Muscle of back (tissue), 13 donors: ENCODE measurements around the gene ZSCAN31. TPM values are rescaled to one million over a fixed set of nuclear protein-coding genes. Genes with fewer than 3 reads are reported as not detected.
"Not testable (repeated sequence)": the region's sequence is repeated elsewhere in the genome, so short reads cannot be mapped to it uniquely, and the experiment has no call there.

Experiments used
- DNase-seq, 3 donors: peaks; one replicate each; pipeline versions ENCODE4 v3.0.0 to v3.0.0-alpha.2; 2013
- long read RNA-seq, 9 donors: transcript quantifications; one replicate each; lab custom pipeline, GENCODE V29; 2026
- polyA plus RNA-seq, 10 donors: library from polyadenylated mRNA; unstranded; fragments of 120-200 nt; gene quantifications; one replicate each; pipeline ENCODE4 v1.2.1, GENCODE V29; 2013; ENCODE audit not compliant: insufficient read length in 10 of 10

Gene ZSCAN31
- 10 to 100 TPM in 1 of 10 donors, 1 to 10 TPM in 9; 6.0 to 11.2 (median 8.6) TPM for polyA plus RNA-seq
- long read RNA-seq, donor 1, partial matches to known transcripts, result 0 of 1 reads
- long read RNA-seq, donor 1, other reads (novel, unspliced or antisense), result 0 of 1 reads
- long read RNA-seq, donor 2, partial matches to known transcripts, result 0 of 2 reads
- long read RNA-seq, donor 2, other reads (novel, unspliced or antisense), result 0 of 2 reads
- long read RNA-seq, donor 3, result 0 reads
- long read RNA-seq, donor 4, partial matches to known transcripts, result 0 of 1 reads
- long read RNA-seq, donor 4, other reads (novel, unspliced or antisense), result 0 of 1 reads
- long read RNA-seq, donor 5, result 0 reads
- long read RNA-seq, donor 6, result 0 reads
- long read RNA-seq, donor 7, result 0 reads
- long read RNA-seq, donor 8, partial matches to known transcripts, result 0 of 3 reads
- long read RNA-seq, donor 8, other reads (novel, unspliced or antisense), result 0 of 3 reads
- long read RNA-seq, donor 9, partial matches to known transcripts, result 0 of 1 reads
- long read RNA-seq, donor 9, other reads (novel, unspliced or antisense), result 0 of 1 reads

DNA sequence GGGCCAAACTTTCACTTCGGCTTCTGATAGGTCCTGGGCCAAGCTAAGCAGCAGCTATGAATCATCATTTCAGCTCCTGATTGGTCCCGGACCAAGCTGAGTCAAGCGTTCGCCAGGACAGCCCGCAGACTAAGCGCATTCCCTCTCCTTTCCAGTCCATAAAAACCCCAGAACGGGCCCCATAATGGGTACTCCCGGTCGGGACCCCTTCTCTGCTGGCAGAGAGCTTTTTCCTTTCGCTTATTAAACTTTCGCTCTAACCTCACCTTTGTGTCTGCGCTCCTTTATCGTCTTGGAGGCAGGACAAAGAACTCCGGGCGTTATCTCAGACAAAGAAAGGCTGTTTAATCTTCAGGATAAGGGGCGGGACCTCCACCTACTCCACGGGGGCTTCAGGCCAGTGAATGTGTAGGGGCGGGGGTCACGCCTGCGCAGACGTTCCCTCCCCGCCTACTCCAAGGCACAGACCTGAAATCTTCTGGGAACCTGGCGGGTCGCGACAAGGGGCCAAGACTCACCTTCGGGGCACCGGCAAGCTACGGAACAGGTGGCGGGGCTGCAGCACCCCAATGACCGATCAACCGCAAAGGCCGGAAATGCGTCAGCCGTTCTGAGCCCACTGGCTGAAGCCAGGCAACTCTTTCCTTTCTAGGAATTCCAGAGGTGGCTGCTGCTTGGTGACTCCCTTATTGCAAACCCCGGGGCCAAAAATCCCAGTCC, at the start of gene ZSCAN31:
TSS of gene ZSCAN31 (minus strand) at position 585 of the 720 bp plus-strand sequence. CDS start 6,465 bp downstream, outside the sequence.
- DNase-seq, result peak; percentile 96 to 98 (median 98)

- DNase-seq, result no peak
Measured at GRCh38 chr6:28384143-28384533, 48.2 kb upstream of the ZSCAN31 start.

DNA sequence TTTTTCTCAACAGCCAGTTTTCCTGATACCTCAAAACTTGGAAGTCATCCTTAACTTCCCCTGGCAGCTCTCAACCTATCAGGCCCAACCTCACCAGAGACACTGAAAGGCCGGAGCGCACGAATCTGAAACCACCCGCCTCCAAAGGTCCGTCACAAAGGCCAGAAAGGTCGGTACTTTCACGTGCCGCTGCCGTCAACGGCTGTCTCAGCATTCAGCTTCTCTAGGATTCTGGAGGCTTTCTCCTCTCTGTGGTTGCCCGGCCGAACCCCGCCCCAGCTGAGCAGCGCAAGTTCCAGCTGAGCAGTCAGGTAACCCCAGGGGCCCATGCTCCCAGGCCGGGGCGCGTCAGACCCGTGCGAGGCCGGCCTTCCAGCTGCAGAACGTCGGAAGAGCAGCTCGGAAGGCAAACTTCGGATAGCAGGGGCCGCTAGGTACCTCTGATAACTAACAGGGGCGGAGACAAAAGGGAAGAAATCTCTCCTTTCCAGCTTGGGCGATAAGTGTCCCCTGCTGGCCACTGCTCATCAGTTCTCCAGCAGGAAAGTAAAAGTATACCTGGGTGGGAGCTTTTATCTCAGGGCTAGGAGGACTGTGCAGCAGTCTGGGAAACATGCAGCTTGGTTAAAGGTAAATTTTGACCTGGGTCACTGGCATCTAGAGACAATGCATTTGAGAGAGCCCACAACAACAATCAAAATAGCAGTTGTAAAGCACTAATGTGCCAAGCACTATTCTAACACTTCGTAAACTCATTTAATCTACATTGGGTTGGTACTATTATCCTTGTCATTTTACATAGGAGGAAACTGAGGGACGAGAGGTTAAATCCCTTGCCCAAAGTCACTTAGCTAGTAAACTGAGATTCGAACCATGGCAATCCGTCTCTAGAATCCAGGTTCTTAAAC, 47.5 kb upstream of the ZSCAN31 start:
- DNase-seq, result peak; percentile 71 to 93 (median 81)

DNA sequence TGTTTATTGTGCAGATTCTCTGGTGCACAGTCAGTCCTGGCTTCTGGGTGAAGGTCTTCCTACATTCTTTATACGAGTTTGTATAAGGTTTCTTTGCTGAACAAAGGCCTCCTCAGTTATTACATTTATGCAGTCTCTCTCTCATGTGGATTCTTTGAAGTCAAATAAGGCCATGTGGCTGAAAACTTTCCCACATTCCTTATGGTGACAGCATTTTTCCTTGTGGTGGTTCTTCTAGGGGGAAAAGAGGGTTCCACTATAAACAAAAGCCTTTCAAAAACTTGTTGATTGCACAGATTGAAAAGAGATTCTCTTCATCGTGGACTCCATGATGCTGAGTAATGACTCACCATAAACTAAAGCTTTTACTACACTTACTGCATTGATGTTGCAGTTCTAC, 44.4 kb upstream of the ZSCAN31 start:
- DNase-seq, result no peak

DNA sequence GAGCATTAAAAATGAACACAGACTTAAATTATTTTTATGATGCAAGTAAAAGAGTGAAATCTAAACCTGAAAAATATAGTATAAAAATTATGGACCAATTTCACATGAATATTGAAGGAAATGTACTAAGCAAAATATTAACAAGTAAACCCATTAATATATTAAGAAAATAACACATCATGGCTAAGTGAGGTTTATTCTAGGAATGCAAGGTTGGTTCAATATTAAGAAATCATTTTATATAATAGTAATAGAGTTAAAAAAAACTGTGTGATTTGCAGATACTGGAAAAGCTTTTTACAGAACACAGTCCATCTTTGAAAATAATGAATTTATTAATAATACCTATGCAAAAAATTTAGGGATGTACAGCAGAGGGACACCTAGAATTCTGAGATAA, 42.7 kb upstream of the ZSCAN31 start:
- no peak for DNase-seq

DNA sequence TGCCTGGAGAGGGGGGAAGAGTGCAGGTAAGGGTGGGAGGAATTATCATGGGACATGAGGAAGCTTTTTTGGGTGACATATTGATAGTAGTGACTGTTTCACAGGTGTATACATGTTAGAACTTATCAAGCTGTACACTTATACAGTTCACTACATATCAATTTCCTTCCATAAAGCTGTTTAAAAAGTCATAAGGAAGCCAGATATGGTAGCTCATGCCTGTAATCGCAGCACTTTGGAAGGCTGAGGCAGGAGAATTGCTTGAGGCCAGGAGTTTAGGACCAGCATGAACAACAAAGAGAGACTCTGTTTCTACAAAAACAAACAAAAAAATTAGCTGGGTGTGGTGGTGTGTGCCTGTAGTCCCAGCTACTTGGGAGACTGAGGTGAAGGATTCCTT, 41.9 kb upstream of the ZSCAN31 start:
- DNase-seq, result no peak

- DNase-seq, result no peak
Measured at GRCh38 chr6:28373925-28374324, 38.0 kb upstream of the ZSCAN31 start.

DNA sequence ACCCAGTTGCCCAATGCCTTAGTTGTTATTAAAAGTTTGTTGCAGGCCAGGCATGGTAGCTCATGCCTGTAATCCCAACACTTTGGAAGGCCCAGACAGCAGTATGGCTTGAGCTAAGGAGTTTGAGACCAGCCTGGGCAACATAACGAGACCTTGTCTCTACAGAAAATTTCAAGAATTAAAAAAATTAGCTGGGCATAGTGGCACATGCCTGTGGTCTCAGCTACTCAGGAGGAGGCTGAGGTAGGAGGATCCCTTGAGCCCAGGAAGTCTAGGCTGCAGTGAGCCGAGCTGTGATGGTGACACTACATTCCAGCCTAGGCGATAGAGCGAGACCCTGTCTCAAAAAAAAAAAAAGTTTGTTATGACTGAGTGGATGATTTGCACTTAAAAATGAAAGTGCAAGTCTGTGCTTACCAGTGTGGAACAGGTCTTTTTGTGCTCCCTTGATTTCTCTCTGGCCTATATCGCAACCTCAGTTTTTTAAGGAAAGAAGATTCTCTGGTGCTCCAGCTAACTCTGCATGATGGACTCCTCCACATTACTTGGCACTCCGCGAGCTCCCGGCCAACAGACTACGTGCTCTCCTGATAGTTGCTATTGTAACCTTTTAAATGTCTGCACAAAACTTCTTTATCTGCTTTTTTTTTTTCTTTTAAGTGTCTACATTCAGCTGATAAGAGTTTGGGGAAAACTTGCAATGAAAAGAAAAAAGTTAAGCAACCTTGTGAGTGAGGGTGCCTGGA, 35.9 kb upstream of the ZSCAN31 start:
- DNase-seq, result no peak

GRCh38 chr6:28371280-28371679, 35.3 kb upstream of the ZSCAN31 start:
- no peak for DNase-seq

GRCh38 chr6:28370440-28370839, 34.5 kb upstream of the ZSCAN31 start:
- no peak for DNase-seq

DNA sequence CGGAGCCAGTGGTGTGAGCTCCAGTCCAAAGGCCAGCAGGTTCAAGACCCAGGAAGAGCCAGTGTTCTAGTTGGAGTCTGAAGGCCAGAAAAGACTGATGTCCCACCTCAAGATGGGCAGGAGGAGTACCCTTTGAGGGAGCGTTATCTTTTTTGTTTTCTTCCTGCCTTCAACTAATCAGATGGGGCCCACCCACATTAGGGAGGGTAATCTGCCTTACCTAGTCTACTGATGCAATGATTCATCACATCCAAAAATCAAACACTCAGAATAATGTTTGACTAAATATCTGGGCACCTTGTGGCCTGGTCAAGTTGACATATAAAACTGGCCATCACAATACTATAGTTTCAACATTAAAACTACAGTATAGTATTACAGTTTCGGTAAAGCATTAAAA, 33.5 kb upstream of the ZSCAN31 start:
- no peak for DNase-seq

DNA sequence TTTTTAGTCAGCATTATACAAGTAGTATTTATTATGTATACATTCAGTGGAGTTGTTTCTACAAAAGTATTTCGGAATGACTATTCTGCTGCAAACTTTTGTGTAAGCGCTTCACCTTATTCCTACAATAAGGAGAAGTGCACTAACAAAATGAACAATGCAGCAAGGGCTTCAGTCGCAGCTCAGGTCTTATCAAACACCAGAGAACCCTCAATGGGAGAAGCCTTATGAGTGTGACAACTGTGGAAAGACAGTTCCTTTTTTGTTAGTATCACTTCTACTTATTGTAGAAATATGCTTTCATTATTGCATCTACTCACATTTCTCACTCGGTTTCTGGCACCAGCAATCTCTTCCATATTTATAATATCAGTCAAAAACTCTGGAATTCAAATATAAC, 32.6 kb upstream of the ZSCAN31 start:
- DNase-seq, result no peak

DNA sequence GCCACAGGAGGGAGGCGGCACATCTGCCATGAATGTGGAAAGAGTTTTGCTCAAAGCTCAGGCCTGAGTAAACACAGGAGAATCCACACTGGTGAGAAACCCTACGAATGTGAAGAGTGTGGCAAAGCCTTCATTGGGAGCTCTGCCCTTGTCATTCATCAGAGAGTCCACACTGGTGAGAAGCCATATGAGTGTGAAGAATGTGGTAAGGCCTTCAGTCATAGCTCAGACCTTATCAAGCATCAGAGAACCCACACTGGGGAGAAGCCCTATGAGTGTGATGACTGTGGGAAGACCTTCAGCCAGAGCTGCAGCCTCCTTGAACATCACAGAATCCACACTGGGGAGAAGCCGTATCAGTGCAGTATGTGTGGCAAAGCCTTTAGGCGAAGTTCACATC, 29.6 kb upstream of the ZSCAN31 start:
- DNase-seq, result not testable (repeated sequence)

DNA sequence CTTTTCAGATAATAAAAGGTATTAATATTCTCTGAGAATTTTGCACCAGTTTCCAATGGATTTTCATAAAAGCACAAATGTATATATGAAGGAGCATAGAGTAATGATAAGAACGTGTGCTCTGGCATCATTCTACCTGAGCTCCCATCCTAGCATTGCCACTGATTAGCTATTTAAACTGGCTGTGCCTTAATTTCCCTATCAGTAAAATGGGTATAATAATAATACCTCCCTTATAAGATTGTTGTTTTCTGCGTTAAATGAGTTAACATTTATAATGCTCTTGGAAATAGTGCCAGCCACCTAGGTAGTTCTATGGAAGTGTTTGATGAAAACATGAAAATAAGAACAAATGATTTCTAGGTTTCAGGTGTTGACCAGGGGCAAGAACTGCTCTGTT, 25.0 kb upstream of the ZSCAN31 start:
- no peak for DNase-seq

DNA sequence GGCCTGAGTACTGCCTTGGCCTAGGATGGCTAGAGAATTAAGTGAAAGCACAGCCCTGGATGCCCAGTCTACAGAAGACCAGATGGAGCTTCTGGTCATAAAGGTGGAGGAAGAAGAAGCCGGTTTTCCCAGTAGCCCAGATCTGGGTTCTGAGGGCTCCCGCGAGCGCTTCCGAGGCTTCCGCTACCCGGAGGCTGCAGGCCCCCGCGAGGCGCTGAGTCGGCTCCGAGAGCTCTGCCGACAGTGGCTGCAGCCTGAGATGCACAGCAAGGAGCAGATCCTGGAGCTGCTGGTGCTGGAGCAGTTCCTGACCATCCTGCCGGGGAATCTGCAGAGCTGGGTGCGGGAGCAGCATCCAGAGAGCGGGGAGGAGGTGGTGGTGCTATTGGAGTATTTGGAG, 23.6 kb upstream of the ZSCAN31 start:
- not testable (repeated sequence) for DNase-seq

DNA sequence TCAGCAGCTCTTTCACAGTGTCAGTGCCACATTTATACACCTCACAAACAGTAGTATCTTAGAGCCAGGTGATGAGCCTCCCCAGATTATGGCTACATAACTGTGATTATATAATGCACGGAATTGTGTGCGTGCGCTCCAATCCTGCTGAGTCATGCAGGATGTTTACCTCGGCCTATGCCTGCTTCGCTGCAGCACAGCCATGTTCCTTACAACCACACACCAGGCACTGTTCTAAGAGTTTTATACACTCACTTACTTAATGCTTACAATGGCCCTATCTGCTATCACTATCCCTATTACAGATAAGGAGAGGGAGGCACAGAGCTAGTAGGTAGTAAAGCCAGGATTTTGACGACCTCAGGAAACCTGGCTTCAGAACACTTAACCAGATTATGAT, 21.1 kb upstream of the ZSCAN31 start:
- DNase-seq, result no peak

GRCh38 chr6:28356666-28357020, 20.7 kb upstream of the ZSCAN31 start:
- no peak for DNase-seq

GRCh38 chr6:28355743-28356665, 20.1 kb upstream of the ZSCAN31 start:
- DNase-seq, result peak; percentile 86 to 94 (median 88)

- DNase-seq, result peak in 1 of 3 donors; percentile 4
Measured at GRCh38 chr6:28354688-28355554, 19.0 kb upstream of the ZSCAN31 start.
